Activated T-cell treated with anti-CD3 and anti-CD28 coated beads, Interleukin-2, amount 50 U/mL, for 4 hours (primary cell): ENCODE data around the gene CNP. TPM values are rescaled to one million over a fixed set of nuclear protein-coding genes. Genes with fewer than 3 reads are reported as not detected.
"Not testable (repeated sequence)": the region's sequence is repeated elsewhere in the genome, so short reads cannot be mapped to it uniquely, and the experiment has no call there.

Experiments
- ATAC-seq, 2 donors: fragments of 200-7000 bp; cut with Tn5 transposase; one replicate each; pipeline ENCODE4 v1.10.0; 2021
- DNase-seq: peaks from one replicate; pipeline ENCODE4 v3.0.0-alpha.2; 2020
- H3K27me3 Mint-ChIP-seq: one replicate; pipeline ENCODE4 v1.8.0; 2021; ENCODE audit warnings: low read depth, mixed read lengths
- H3K36me3 Mint-ChIP-seq: one replicate; pipeline ENCODE4 v1.8.0; 2022; ENCODE audit warnings: mixed read lengths; ENCODE audit not compliant: insufficient read depth
- H3K4me1 Mint-ChIP-seq: one replicate; pipeline ENCODE4 v1.8.0; 2021; ENCODE audit warnings: low read depth, mixed read lengths
- H3K4me3 Mint-ChIP-seq: one replicate; pipeline ENCODE4 v1.8.0; 2021; ENCODE audit warnings: mild to moderate bottlenecking, moderate library complexity, mixed read lengths
- H3K9me3 Mint-ChIP-seq: one replicate; pipeline ENCODE4 v1.8.0; 2021; ENCODE audit warnings: mixed read lengths
- total RNA-seq, 3 donors: library from RNA; stranded (reverse); gene quantifications; one replicate each; pipeline ENCODE4 v1.2.1, GENCODE V29; 2021

Gene CNP
- total RNA-seq, 3 donors from 2014 or later: 70.0 to 80.0 (median 78.3) TPM

DNA sequence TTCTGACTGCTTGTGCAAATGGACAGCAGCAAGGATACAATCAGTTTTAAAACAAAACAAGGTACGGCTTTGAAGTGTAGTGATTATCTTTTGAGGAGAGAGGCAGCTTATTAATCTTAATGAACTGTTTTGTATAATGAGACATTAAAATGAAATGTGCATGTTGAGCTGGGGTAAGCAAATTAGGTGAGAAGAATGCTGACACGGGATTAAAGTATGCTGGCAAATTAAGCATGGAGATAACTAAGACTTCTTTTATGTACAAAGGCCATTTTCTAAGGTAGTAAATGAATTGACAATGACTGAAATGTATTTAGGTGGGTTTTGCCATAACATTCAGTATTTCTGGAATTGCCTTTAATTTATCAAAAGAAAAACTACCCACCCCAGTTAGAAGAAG is 31.9 kb downstream of the CNP start:
- H3K9me3 Mint-ChIP-seq: no peaks in the 10 kb centered on the region
- H3K36me3 Mint-ChIP-seq: peaks cover 28% of the 10 kb centered on the region
- H3K4me3 Mint-ChIP-seq: no peak overlapping the region
- no peaks in the 10 kb centered on the region for H3K27me3 Mint-ChIP-seq
- DNase-seq (no peak), ATAC-seq (no peak)
- H3K4me1 Mint-ChIP-seq: peaks cover 12% of the 10 kb centered on the region

GRCh38 chr17:42000413-42001133 is 34.0 kb downstream of the CNP start:
- Mint-ChIP-seq H3K4me1 (peaks cover 21% of the 10 kb centered on the region), H3K36me3 (peaks cover 20% of the 10 kb centered on the region), H3K4me3 (no peak overlapping the region), H3K9me3 (no peaks in the 10 kb centered on the region), H3K27me3 (no peaks in the 10 kb centered on the region)
- ATAC-seq (no peak), DNase-seq (no peak)

DNA sequence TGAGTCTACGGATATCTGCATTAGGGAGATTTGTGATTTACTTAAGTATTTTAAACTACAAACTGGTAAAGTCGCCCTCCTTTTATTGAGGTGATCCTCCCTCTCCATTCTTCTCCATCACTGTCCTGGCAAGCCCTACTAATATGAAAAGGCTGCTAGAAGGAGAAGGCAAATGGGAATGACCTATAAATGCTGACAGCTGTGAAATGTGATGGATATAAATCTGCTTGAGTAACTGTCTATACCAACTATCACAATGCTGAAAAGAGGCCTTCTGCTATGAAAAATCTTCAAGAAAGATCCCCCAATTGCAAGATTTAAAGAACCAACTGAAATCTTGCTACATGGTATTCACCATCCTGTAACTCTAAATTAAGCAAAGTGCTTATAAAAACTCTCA is 35.1 kb downstream of the CNP start:
- ATAC-seq (no peak), DNase-seq (no peak)
- Mint-ChIP-seq H3K9me3 (no peaks in the 10 kb centered on the region), H3K36me3 (peaks cover 13% of the 10 kb centered on the region), H3K4me3 (no peak overlapping the region), H3K4me1 (peaks cover 15% of the 10 kb centered on the region), H3K27me3 (no peaks in the 10 kb centered on the region)

DNA sequence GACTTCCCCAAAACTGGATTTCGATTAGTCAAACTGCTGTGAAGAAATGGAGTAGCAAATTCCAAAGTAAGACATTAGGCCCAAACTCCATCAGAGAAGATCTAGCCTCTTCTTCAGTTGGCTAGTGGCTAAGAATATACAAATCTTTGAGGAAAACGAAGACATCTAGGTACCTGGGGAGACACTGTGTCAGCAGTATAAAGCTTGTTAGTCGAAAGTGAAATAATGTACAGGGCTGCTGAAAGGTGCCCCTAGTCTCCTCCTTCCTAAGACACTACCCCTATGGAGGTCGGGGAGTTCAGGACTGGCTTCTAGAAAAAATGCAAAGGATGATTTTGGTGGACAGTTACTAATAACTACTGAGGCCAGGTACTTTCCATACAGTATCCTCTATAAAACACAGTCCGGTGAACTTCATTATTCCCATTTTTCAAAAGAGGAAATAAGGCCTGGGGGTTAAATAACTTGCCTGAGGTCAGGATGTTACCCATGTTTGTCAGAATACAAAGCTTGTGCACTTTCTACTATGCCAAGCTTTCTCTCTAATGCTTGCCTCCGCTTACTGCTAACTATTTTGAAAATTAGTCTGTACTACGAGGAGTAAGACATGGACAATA is 35.7 kb downstream of the CNP start:
- Mint-ChIP-seq H3K27me3 (no peaks in the 10 kb centered on the region), H3K9me3 (no peaks in the 10 kb centered on the region), H3K4me3 (no peak overlapping the region), H3K36me3 (peaks cover 9% of the 10 kb centered on the region), H3K4me1 (peaks cover 15% of the 10 kb centered on the region)
- no peak for ATAC-seq
- DNase-seq: no peak

GRCh38 chr17:42002792-42003301 is 36.3 kb downstream of the CNP start:
- Mint-ChIP-seq H3K9me3 (no peaks in the 10 kb centered on the region), H3K36me3 (peaks cover 9% of the 10 kb centered on the region), H3K27me3 (no peaks in the 10 kb centered on the region), H3K4me3 (no peak overlapping the region), H3K4me1 (peaks cover 16% of the 10 kb centered on the region)
- ATAC-seq (no peak), DNase-seq (no peak)

DNA sequence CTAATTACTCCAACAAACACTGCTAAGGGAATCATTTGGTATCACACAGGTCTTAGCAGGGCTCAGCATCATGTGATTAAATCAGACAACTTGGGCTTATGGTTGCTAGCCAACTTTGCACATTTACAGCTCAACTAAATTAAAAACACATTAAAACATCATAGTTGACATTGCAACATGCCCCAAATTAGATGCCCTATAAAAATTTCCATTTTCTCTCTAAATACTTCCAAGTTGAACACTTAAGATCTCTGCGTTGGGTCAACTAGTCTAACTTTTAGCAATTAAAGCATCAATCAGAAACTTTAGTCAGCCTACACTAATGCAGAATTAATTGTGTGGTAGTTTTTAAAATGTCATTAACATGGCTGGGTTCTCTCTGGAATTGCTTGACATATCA is 38.6 kb downstream of the CNP start:
- H3K4me3 Mint-ChIP-seq: no peak overlapping the region
- no peaks in the 10 kb centered on the region for H3K9me3 Mint-ChIP-seq
- peaks cover 12% of the 10 kb centered on the region for H3K36me3 Mint-ChIP-seq
- H3K27me3 Mint-ChIP-seq: no peaks in the 10 kb centered on the region
- DNase-seq: no peak
- H3K4me1 Mint-ChIP-seq: peaks cover 29% of the 10 kb centered on the region
- ATAC-seq: no peak

GRCh38 chr17:42009170-42009569 is 42.6 kb downstream of the CNP start:
- H3K9me3 Mint-ChIP-seq: no peaks in the 10 kb centered on the region
- no peak for DNase-seq
- ATAC-seq: no peak
- H3K4me1 Mint-ChIP-seq: peaks cover 58% of the 10 kb centered on the region
- no peaks in the 10 kb centered on the region for H3K27me3 Mint-ChIP-seq
- no peak overlapping the region for H3K4me3 Mint-ChIP-seq
- H3K36me3 Mint-ChIP-seq: peaks cover 12% of the 10 kb centered on the region

DNA sequence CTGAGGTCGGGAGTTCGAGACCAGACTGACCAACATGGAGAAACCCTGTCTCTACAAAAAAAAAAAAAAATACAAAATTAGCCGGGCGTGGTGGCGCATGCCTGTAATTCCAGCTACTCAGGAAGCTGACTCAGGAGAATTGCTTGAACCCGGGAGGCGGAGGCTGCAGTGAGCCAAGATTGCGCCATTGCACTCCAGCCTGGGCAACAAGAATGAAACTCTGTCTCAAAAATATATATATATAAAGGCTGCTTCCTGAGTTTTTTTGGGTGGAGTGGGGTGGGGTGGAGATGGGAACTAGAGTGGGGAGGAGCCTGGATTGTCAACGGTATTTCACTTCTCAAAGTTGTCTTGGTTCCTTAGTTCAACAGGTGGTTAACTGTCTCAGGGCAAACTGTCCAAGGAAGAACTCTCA is 43.7 kb downstream of the CNP start:
- not testable (repeated sequence) for H3K27me3 Mint-ChIP-seq, H3K4me3 Mint-ChIP-seq, H3K9me3 Mint-ChIP-seq, ATAC-seq, DNase-seq
- Mint-ChIP-seq H3K4me1 (peaks cover 54% of the 10 kb centered on the region), H3K36me3 (peaks cover 12% of the 10 kb centered on the region)

- ATAC-seq: no peak
- peaks cover 59% of the 10 kb centered on the region for H3K4me1 Mint-ChIP-seq
- H3K36me3 Mint-ChIP-seq: peaks cover 12% of the 10 kb centered on the region
- H3K4me3 Mint-ChIP-seq: no peak overlapping the region
- no peak for DNase-seq
- H3K9me3 Mint-ChIP-seq: no peaks in the 10 kb centered on the region
- no peaks in the 10 kb centered on the region for H3K27me3 Mint-ChIP-seq
Measured at GRCh38 chr17:42010898-42011516, 44.4 kb downstream of the CNP start.

DNA sequence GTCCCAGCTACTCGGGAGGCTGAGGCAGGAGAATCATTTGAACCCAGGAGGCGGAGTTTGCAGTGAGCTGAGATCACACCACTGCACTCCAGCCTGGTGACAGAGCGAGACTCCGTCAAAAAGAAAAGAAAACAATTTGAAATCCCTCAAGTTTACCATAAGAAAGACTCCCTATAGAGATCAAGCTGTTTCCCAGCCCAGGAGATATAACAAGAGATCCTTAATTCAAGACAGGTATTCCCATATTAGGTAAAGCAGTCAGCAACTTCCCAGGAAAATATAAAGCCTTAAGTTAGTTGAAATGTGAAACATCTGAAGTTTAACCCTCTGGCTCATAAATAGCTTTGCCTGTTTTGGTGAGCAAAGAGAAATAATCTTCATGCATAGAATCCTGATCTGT is 45.8 kb downstream of the CNP start:
- H3K4me1 Mint-ChIP-seq: peaks cover 60% of the 10 kb centered on the region
- peaks cover 13% of the 10 kb centered on the region for H3K36me3 Mint-ChIP-seq
- not testable (repeated sequence) for ATAC-seq, H3K27me3 Mint-ChIP-seq, DNase-seq, H3K4me3 Mint-ChIP-seq, H3K9me3 Mint-ChIP-seq

- H3K4me3 Mint-ChIP-seq, ATAC-seq: not testable (repeated sequence)
- H3K4me1 Mint-ChIP-seq: peaks cover 68% of the 10 kb centered on the region
Measured at GRCh38 chr17:42013740-42014139, 47.1 kb downstream of the CNP start.

GRCh38 chr17:42016411-42016831 is 49.8 kb downstream of the CNP start:
- DNase-seq (no peak), ATAC-seq (no peak)
- peaks cover 65% of the 10 kb centered on the region for H3K4me1 Mint-ChIP-seq
- H3K9me3 Mint-ChIP-seq: no peaks in the 10 kb centered on the region
- no peaks in the 10 kb centered on the region for H3K27me3 Mint-ChIP-seq
- H3K36me3 Mint-ChIP-seq: peaks cover 3% of the 10 kb centered on the region
- peak overlapping the region; percentile 99 for H3K4me3 Mint-ChIP-seq

More at GRCh38 chr17:42013740-42014139, 47.1 kb downstream of the CNP start:
- H3K36me3 Mint-ChIP-seq: peaks cover 13% of the 10 kb centered on the region
- H3K9me3 Mint-ChIP-seq, H3K27me3 Mint-ChIP-seq, DNase-seq: not testable (repeated sequence)

DNA sequence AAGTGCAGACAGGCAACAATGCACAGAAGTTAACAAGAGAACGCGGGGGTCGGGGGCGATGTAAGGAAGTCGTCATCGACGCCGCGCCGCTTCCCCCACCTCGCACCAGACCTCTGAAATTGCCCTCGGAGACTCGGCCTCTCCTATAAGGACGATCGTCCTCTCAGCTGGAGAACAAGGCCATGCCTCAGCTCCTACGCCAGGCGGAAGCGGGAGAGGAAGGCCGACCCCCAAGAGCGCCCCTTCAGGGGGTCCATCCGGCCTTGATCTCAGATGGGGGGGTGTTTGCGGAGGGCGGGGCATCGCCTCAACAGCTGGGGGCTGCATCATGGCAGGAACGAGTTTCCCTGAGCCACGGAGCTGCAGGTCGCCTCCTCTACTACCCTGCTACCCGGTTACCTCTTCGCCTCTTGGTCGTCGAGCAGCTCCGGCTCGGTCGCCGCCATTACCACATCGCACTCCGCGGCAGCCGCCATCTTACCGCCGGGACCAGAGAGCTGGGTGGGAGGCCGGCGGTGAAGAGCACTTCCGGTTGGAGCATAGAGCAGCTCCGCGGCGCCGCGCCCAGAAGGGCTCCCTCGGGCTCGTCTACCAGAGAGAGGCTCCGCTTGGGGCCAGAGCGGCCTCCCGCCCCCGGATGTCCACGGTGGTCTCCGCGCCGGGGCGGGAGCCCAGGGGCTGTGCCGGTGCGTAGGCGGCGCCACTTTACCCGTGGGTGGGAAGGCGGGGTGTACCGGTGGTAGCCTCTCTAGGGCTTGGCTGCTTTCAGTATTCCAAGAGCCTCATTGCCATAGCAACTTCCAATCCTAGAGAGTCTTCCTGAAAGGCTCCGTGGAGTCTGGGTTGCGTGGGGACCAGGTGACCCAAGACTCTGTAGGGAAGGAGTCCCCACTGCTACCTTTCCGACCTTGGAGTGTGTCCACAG is 50.6 kb downstream of the CNP start, which contains the start of gene DNAJC7:
TSS of gene DNAJC7 (minus strand) at position 499 of the 925 bp plus-strand sequence. CDS start at position 476, 23 bp downstream.
- H3K36me3 Mint-ChIP-seq: peaks cover 6% of the 10 kb centered on the region
- H3K27me3 Mint-ChIP-seq: no peaks in the 10 kb centered on the region
- DNase-seq: peak; percentile 87
- H3K4me3 Mint-ChIP-seq: peak within 1 kb of the TSS; percentile 99
- H3K4me1 Mint-ChIP-seq: peaks cover 59% of the 10 kb centered on the region
- peak; percentile 90 for ATAC-seq
- no peaks in the 10 kb centered on the region for H3K9me3 Mint-ChIP-seq

- peaks cover 9% of the 10 kb centered on the region for H3K36me3 Mint-ChIP-seq
- H3K4me1 Mint-ChIP-seq: peaks cover 56% of the 10 kb centered on the region
- DNase-seq (no peak), ATAC-seq (peak; percentile 3 to 15)
- H3K27me3 Mint-ChIP-seq: no peaks in the 10 kb centered on the region
- H3K9me3 Mint-ChIP-seq: no peaks in the 10 kb centered on the region
- H3K4me3 Mint-ChIP-seq: peak overlapping the region; percentile 99
Measured at GRCh38 chr17:42017866-42018200, 51.2 kb downstream of the CNP start.
